B cell (primary cell): ENCODE measurements around the gene COL26A1. TPM values are rescaled to one million over a fixed set of nuclear protein-coding genes. Genes with fewer than 3 reads are reported as not detected.

Experiments used
- ATAC-seq: fragments of 200-7000 bp; cut with Tn5 transposase; one replicate; pipeline ENCODE4 v1.10.0; 2021; ENCODE audit warnings: low read depth, mild to moderate bottlenecking, moderate number of reproducible peaks, moderate library complexity
- CTCF ChIA-PET: fragments of 350-600 bp; sonication (Branson Sonifier 250); formaldehyde crosslinking; loops from one replicate; lab custom pipeline; 2021; ENCODE audit warnings: antibody characterized with exemption, inconsistent platforms; lab: Charles Lee
- POLR2A ChIA-PET: fragments of 350-600 bp; sonication (Branson Sonifier 250); formaldehyde crosslinking; loops from one replicate; lab custom pipeline; 2021; ENCODE audit warnings: antibody characterized with exemption; lab: Charles Lee
- DNase-seq: peaks from one replicate; pipeline ENCODE4 v3.0.0; 2013
- H2AFZ ChIP-seq: 2 replicates; pipeline ENCODE4 v1.6.1; 2012; ENCODE audit warnings: mild to moderate bottlenecking, low read depth, low read length; ENCODE audit not compliant: insufficient read depth, poor library complexity, severe bottlenecking
- H3K27ac ChIP-seq, 2 donors: 1 replicate in 1 of 2; 2 replicates in 1 of 2; pipeline ENCODE4 v1.5.1; 2012 to 2013; ENCODE audit warnings: low read length in 2 of 2, mild to moderate bottlenecking in 2 of 2, moderate library complexity in 1 of 2
- H3K27me3 ChIP-seq, 4 experiments: fragments of 200-600 bp in 1 of 4; sonication (generic) in 1 of 4; replicated peaks in 1 of 4; 1 replicate in 2 of 4; 2 replicates in 2 of 4; pipeline versions ENCODE4 v1.6.1 to v1.7.0; 2013 to 2016; ENCODE audit warnings: low read length in 3 of 4, mild to moderate bottlenecking in 2 of 4, mixed read lengths in 1 of 4, moderate library complexity in 1 of 4; ENCODE audit not compliant: insufficient read depth in 4 of 4, control insufficient read depth in 3 of 4; ENCODE audit errors: control extremely low read depth in 1 of 4
- H3K36me3 ChIP-seq, 2 experiments: replicated peaks in 1 of 2; 1 replicate in 1 of 2; 2 replicates in 1 of 2; pipeline versions ENCODE4 v1.6.1 to v1.7.1; 2013; ENCODE audit warnings: low read length in 1 of 2; ENCODE audit not compliant: insufficient read depth in 2 of 2, control insufficient read depth in 1 of 2; ENCODE audit errors: control extremely low read depth in 1 of 2, extremely low read depth in 1 of 2
- H3K4me1 ChIP-seq, 2 donors: fragments of 200-600 bp in 1 of 2; sonication (generic) in 1 of 2; 1 replicate in 1 of 2; 2 replicates in 1 of 2; pipeline versions ENCODE4 v1.5.1 to v1.6.1; 2013 to 2017; ENCODE audit warnings: low read length in 2 of 2; ENCODE audit not compliant: control insufficient read depth in 2 of 2, insufficient read depth in 2 of 2
- H3K4me2 ChIP-seq: replicated peaks from 2 replicates; pipeline ENCODE3; 2012; ENCODE audit warnings: mild to moderate bottlenecking, low read depth, low read length; ENCODE audit not compliant: poor library complexity, severe bottlenecking
- H3K4me3 ChIP-seq, 5 experiments: fragments of 200-600 bp in 1 of 5; sonication (generic) in 1 of 5; 1 replicate in 3 of 5; 2 replicates in 2 of 5; pipeline versions ENCODE4 v1.5.1 to v1.7.0; 2011 to 2016; ENCODE audit warnings: low read length in 4 of 5, mild to moderate bottlenecking in 4 of 5, low read depth in 2 of 5, control low read depth in 1 of 5, moderate library complexity in 1 of 5; ENCODE audit not compliant: insufficient read depth in 1 of 5; ENCODE audit errors: control extremely low read depth in 1 of 5, extremely low read depth in 1 of 5
- H3K79me2 ChIP-seq: fragments of 200-600 bp; sonication (generic); one replicate; pipeline ENCODE4 v1.6.0; 2016; ENCODE audit warnings: low read length; ENCODE audit not compliant: control insufficient read depth, insufficient read depth
- H3K9ac ChIP-seq: fragments of 200-600 bp; sonication (generic); 2 replicates; pipeline ENCODE4 v1.6.1; 2017; ENCODE audit warnings: mild to moderate bottlenecking, low read length, moderate library complexity
- H3K9me3 ChIP-seq, 3 donors: one replicate each; pipeline versions ENCODE4 v1.6.1 to v1.7.1; 2013; ENCODE audit warnings: low read length in 2 of 3; ENCODE audit not compliant: control insufficient read depth in 2 of 3, insufficient read depth in 1 of 3; ENCODE audit errors: control extremely low read depth in 1 of 3
- H4K20me1 ChIP-seq: 2 replicates; pipeline ENCODE4 v1.6.0; 2012; ENCODE audit warnings: mild to moderate bottlenecking, low read length; ENCODE audit not compliant: insufficient read depth, control insufficient read depth, poor library complexity, severe bottlenecking
- H3K27ac Mint-ChIP-seq: one replicate; pipeline ENCODE4 v1.8.0; 2021; ENCODE audit warnings: mixed read lengths
- H3K27me3 Mint-ChIP-seq: one replicate; pipeline ENCODE4 v1.8.0; 2021; ENCODE audit warnings: mixed read lengths
- H3K4me1 Mint-ChIP-seq: one replicate; pipeline ENCODE4 v1.8.0; 2021; ENCODE audit warnings: mixed read lengths
- H3K4me3 Mint-ChIP-seq: one replicate; pipeline ENCODE4 v1.8.0; 2021; ENCODE audit warnings: mixed read lengths
- H3K9me3 Mint-ChIP-seq: one replicate; pipeline ENCODE4 v1.8.0; 2022; ENCODE audit warnings: mixed read lengths; ENCODE audit not compliant: insufficient read depth
- EZH2 ChIP-seq: IDR thresholded peaks from 2 replicates; pipeline ENCODE4 v1.6.1; 2012; ENCODE audit warnings: borderline replicate concordance, low read depth, mild to moderate bottlenecking, moderate library complexity, low read length; ENCODE audit not compliant: insufficient read depth, poor library complexity, severe bottlenecking
- WGBS: methylation state at CpG from one replicate; pipeline ENCODE4 v1.1.5; 2013; ENCODE audit warnings: missing lambda C conversion rate; ENCODE audit not compliant: insufficient coverage; 5-methylcytosine and 5-hydroxymethylcytosine counted together
- intact Hi-C: fragments of 100-400 bp; cut with micrococcal nuclease; formaldehyde crosslinking; loops from one replicate; pipeline ENCODE4 v1.10.0; 2022
- polyA plus RNA-seq: library from polyadenylated mRNA; depleted of rRNA; stranded (reverse); fragments of >200 nt; gene quantifications from 2 replicates; pipeline ENCODE4 v1.2.3, GENCODE V29; 2012
- small RNA-seq: library from RNA; depleted of rRNA; stranded (forward); fragments of <200 nt; gene quantifications from one replicate; pipeline ENCODE3, GENCODE V24; 2012; ENCODE audit warnings: low replicate concordance, low read depth; ENCODE audit not compliant: insufficient read length
- total RNA-seq, 2 donors: library from RNA; stranded (reverse); fragments of 120-200 nt in 1 of 2; gene quantifications; 1 replicate in 1 of 2; 2 replicates in 1 of 2; pipeline versions ENCODE4 v1.2.3 to v1.2.4, GENCODE V29; 2013 to 2022
- TF ChIP-seq, protein P1 (sequence below): fragments of 200-600 bp; IDR thresholded peaks from one replicate; pipeline ENCODE4 v1.8.0; 2022; ENCODE audit warnings: antibody characterized with exemption, mild to moderate bottlenecking

COL26A1 gene
- total and polyA plus RNA-seq, 2 donors (not counting 1 experiment from before 2014, with no cell fraction given), result not detected

DNA sequence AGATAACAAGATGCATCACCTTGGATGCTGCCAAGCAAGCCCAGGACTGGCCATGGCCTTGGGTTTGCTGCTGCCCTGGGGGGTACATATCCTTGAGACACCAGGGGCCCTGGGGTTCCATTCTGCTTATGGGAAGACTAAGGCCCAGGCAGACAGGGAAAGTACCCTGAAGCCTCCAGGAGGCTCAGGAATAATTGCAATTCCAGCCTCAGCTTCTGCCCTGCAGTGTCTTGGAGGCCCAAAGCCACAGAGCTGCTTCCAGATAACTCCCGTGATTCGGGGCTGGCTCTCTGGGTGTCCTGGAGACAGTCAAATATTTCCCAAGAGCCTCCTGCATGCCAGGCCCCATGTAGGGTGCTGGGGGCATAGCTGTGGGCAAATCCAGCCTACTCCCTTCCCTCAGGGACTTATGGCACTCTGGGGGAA, 243.8 kb downstream of the COL26A1 start:
- POLR2A ChIA-PET, result no interaction called here
- H3K79me2 ChIP-seq, result no peaks in the 10 kb centered on the region
- intact Hi-C loops, result no loop called here
- 100% methylated on average over 2 of the region's 2 CpGs for WGBS
- TF ChIP-seq EZH2, result no peak
- TF ChIP-seq, protein P1, sequence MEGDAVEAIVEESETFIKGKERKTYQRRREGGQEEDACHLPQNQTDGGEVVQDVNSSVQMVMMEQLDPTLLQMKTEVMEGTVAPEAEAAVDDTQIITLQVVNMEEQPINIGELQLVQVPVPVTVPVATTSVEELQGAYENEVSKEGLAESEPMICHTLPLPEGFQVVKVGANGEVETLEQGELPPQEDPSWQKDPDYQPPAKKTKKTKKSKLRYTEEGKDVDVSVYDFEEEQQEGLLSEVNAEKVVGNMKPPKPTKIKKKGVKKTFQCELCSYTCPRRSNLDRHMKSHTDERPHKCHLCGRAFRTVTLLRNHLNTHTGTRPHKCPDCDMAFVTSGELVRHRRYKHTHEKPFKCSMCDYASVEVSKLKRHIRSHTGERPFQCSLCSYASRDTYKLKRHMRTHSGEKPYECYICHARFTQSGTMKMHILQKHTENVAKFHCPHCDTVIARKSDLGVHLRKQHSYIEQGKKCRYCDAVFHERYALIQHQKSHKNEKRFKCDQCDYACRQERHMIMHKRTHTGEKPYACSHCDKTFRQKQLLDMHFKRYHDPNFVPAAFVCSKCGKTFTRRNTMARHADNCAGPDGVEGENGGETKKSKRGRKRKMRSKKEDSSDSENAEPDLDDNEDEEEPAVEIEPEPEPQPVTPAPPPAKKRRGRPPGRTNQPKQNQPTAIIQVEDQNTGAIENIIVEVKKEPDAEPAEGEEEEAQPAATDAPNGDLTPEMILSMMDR, result no peak
- H3K36me3 ChIP-seq, result no peaks in the 10 kb centered on the region
- ATAC-seq (no peak), DNase-seq (no peak)
- H3K27me3 ChIP-seq, result peaks cover 0 to 4% (median 0%) of the 10 kb centered on the region in 4 experiments
- no peak overlapping the region for H3K4me2 ChIP-seq
- Mint-ChIP-seq H3K4me1 (no peaks in the 10 kb centered on the region), H3K27me3 (peaks cover 4% of the 10 kb centered on the region), H3K9me3 (no peaks in the 10 kb centered on the region), H3K4me3 (no peak overlapping the region), H3K27ac (no peak overlapping the region)
- H3K4me3 ChIP-seq, result no peak overlapping the region
- no peak overlapping the region for H2AFZ ChIP-seq
- no peaks in the 10 kb centered on the region for H4K20me1 ChIP-seq
- peaks cover 0 to 5% of the 10 kb centered on the region in 2 donors for H3K4me1 ChIP-seq
- H3K9me3 ChIP-seq, result no peaks in the 10 kb centered on the region
- H3K27ac ChIP-seq, result no peak overlapping the region
- no peak overlapping the region for H3K9ac ChIP-seq
- CTCF ChIA-PET, result interaction anchor here (0.7 to 1.2 kb wide), 2 partner anchors 83 to 263 kb away, joined by 3 read pairs; no protein-coding TSS in a partner anchor

Small RNA genes lying within 50 kb of the gene (small RNA-seq; reads per million reads assigned to genes)
- gene AC004965.1, result not detected

Other genes starting within 250 kb of the COL26A1 start
- 0.07 TPM in 1 of 2 replicates, not detected in the other for gene SERPINE1, start 235.8 kb upstream of the COL26A1 start, total RNA-seq
- 0.09 TPM in 2 replicates for gene SERPINE1, start 235.8 kb upstream of the COL26A1 start, polyA plus RNA-seq
- gene AP1S1, start 208.4 kb upstream of the COL26A1 start, total RNA-seq, result 10.3 and 11.4 TPM in 2 replicates
- gene AP1S1, start 208.4 kb upstream of the COL26A1 start, polyA plus RNA-seq, result 15.5 and 16.3 TPM in 2 replicates
- 0.12 and 0.17 TPM in 2 replicates for gene VGF, start 197.3 kb upstream of the COL26A1 start, total RNA-seq
- gene VGF, start 197.3 kb upstream of the COL26A1 start, polyA plus RNA-seq, result 0.10 TPM in 2 replicates
- not detected in 2 replicates for gene NAT16, start 182.6 kb upstream of the COL26A1 start, total RNA-seq
- not detected in 2 replicates for gene NAT16, start 182.6 kb upstream of the COL26A1 start, polyA plus RNA-seq
- not detected in 2 replicates for gene MOGAT3, start 161.8 kb upstream of the COL26A1 start, total RNA-seq
- gene MOGAT3, start 161.8 kb upstream of the COL26A1 start, polyA plus RNA-seq, result not detected in 2 replicates
- gene PLOD3, start 145.3 kb upstream of the COL26A1 start, total RNA-seq, result 47.5 and 47.9 TPM in 2 replicates
- gene PLOD3, start 145.3 kb upstream of the COL26A1 start, polyA plus RNA-seq, result 35.5 and 40.1 TPM in 2 replicates
- 37.3 and 38.4 TPM in 2 replicates for gene ZNHIT1, start 144.7 kb upstream of the COL26A1 start, total RNA-seq
- 20.1 and 28.5 TPM in 2 replicates for gene ZNHIT1, start 144.7 kb upstream of the COL26A1 start, polyA plus RNA-seq
- 27.2 and 31.1 TPM in 2 replicates for gene CLDN15, start 125.1 kb upstream of the COL26A1 start, total RNA-seq
- 36.4 and 42.1 TPM in 2 replicates for gene CLDN15, start 125.1 kb upstream of the COL26A1 start, polyA plus RNA-seq
- gene FIS1, start 117.8 kb upstream of the COL26A1 start, total RNA-seq, result 95.5 and 105 TPM in 2 replicates
- gene FIS1, start 117.8 kb upstream of the COL26A1 start, polyA plus RNA-seq, result 188 and 245 TPM in 2 replicates
- gene IFT22, start 41.1 kb upstream of the COL26A1 start, total RNA-seq, result 7.3 and 10.3 TPM in 2 replicates
- gene IFT22, start 41.1 kb upstream of the COL26A1 start, polyA plus RNA-seq, result 3.8 and 5.2 TPM in 2 replicates